ENCODE results near the gene PPP4R2. TPM values are rescaled to one million over a fixed set of nuclear protein-coding genes. Genes with fewer than 3 reads are reported as not detected.

Gene PPP4R2
- total and polyA plus RNA-seq, 2 of the 8 experiments (the other 6 are each of a cell fraction or from before 2014, with no cell fraction given) = 11.5 to 89.9 TPM

GRCh38 chr3:73049319-73049718 is 52.7 kb downstream of the PPP4R2 start:
- no peak overlapping the region for H2AK5ac ChIP-seq (ENCODE audit: low read depth, low read length)
- no peak overlapping the region for H3K18ac ChIP-seq (ENCODE audit: extremely low read depth, low read length)
- H2BK20ac ChIP-seq (ENCODE audit: low read length) = no peak overlapping the region
- POLR2A ChIA-PET (ENCODE audit: partially characterized antibody) = interaction anchor here (0.8 kb wide), 1 partner anchor 24 kb away, joined by 3 read pairs; no protein-coding TSS in a partner anchor
- no peak for FAIRE-seq
- peaks cover 6 to 12% of the 10 kb centered on the region in 2 experiments for H4K20me1 ChIP-seq (replicated peaks in 1 of 2; ENCODE audit: control insufficient read depth in 1 of 2, insufficient read depth in 2 of 2, low read length in 2 of 2)
- CTCF ChIA-PET (ENCODE audit: partially characterized antibody) = interaction anchor here (1.3 kb wide), 1 partner anchor 49 kb away, joined by 4 read pairs; no protein-coding TSS in a partner anchor
- H2BK15ac ChIP-seq (ENCODE audit: low read length) = no peak overlapping the region
- WGBS, 2 experiments (ENCODE audit: extremely low coverage in 1 of 2, insufficient coverage in 1 of 2, insufficient read length in 1 of 2, insufficient replicate concordance in 2 of 2, low coverage in 1 of 2, low lambda C conversion rate in 2 of 2, missing lambda C conversion rate in 1 of 2) = 92% methylated on average over 10 of the region's 10 CpGs; no CpG with 5 or more reads in 1 of the 2 experiments
- no peak overlapping the region for H2BK5ac ChIP-seq (ENCODE audit: low read depth, low read length)
- H3K79me1 ChIP-seq (ENCODE audit: low read depth, low read length) = no peaks in the 10 kb centered on the region
- H4K91ac ChIP-seq (replicated peaks; ENCODE audit: insufficient read length, low read length) = no peak overlapping the region
- no peak overlapping the region for H2AFZ ChIP-seq (ENCODE audit: low read length)
- H3K9ac ChIP-seq (replicated peaks in 1 of 4; ENCODE audit: extremely low read depth in 1 of 4, low read depth in 3 of 4, low read length in 3 of 4) = no peak overlapping the region
- no peaks in the 10 kb centered on the region for H3K23me2 ChIP-seq (ENCODE audit: low read depth, low read length)
- no peak overlapping the region for H2BK12ac ChIP-seq (ENCODE audit: low read depth, low read length)
- peaks cover 8 to 89% of the 10 kb centered on the region in 2 experiments for H3K79me2 ChIP-seq (ENCODE audit: control insufficient read depth in 1 of 2, insufficient read depth in 2 of 2, low read length in 2 of 2)
- H4K5ac ChIP-seq (ENCODE audit: insufficient read length, low read depth, low read length) = no peak overlapping the region
- H3K36me3 ChIP-seq (ENCODE audit: control insufficient read depth in 2 of 4, insufficient read depth in 4 of 4, low read length in 3 of 4) = peaks cover 0 to 9% (median 0%) of the 10 kb centered on the region in 4 experiments; a peak in 1 of 8 replicates
- H3K4me2 ChIP-seq (ENCODE audit: insufficient read depth in 1 of 2, low read depth in 2 of 2, low read length in 2 of 2) = no peak overlapping the region
- no peak overlapping the region for H3K27ac ChIP-seq (ENCODE audit: low read depth, low read length)
- no peak overlapping the region for H4K8ac ChIP-seq (ENCODE audit: extremely low read depth, insufficient read depth, low read length)
- no peaks in the 10 kb centered on the region for H3K9me3 ChIP-seq (ENCODE audit: insufficient read depth in 2 of 2, low read depth in 1 of 2, low read length in 1 of 2)
- no peak overlapping the region for H3K14ac ChIP-seq (ENCODE audit: insufficient read length)
- H2BK120ac ChIP-seq (replicated peaks; ENCODE audit: low read depth, low read length) = no peak overlapping the region
- DNase-seq (ENCODE audit: low read depth in 1 of 2, low spot score in 2 of 2) = no peak
- peaks cover 0 to 5% (median 2%) of the 10 kb centered on the region in 4 experiments; a peak in 2 of 7 replicates for H3K4me1 ChIP-seq (replicated peaks in 1 of 4; ENCODE audit: control insufficient read depth in 3 of 4, insufficient read depth in 4 of 4, low read length in 3 of 4)
- H3K27me3 ChIP-seq (replicated peaks in 1 of 4; ENCODE audit: control insufficient read depth in 3 of 4, extremely low read depth in 1 of 4, insufficient read depth in 3 of 4, low read length in 3 of 4) = no peaks in the 10 kb centered on the region
- no peak overlapping the region for H3K23ac ChIP-seq (ENCODE audit: insufficient read length)
- no peak overlapping the region for H3K4me3 ChIP-seq (ENCODE audit: extremely low read depth in 1 of 4, insufficient read depth in 2 of 4, low read depth in 3 of 4, low read length in 4 of 4)
- H3K56ac ChIP-seq (replicated peaks; ENCODE audit: insufficient read length, low read depth, low read length) = no peak overlapping the region
- no peak overlapping the region for H3K4ac ChIP-seq (replicated peaks; ENCODE audit: insufficient read length, low read depth, low read length)
- no peak for TF ChIP-seq CHD2 (IDR thresholded peaks at IDR 0.05; ENCODE audit: low read length)
- no peak for TF ChIP-seq SP2 (IDR thresholded peaks at IDR 0.05; ENCODE audit: low read length)
- no peak for TF ChIP-seq CTBP2 (IDR thresholded peaks at IDR 0.05; ENCODE audit: borderline replicate concordance, insufficient read depth, insufficient read length, low read length)
- no peak for TF ChIP-seq HDAC2 (IDR thresholded peaks at IDR 0.05; ENCODE audit: borderline replicate concordance in 1 of 2, low read depth in 2 of 2, low read length in 2 of 2)
- no peak for TF ChIP-seq SIN3A (conservative IDR thresholded peaks at IDR 0.05 in 1 of 2, IDR thresholded peaks at IDR 0.05 in 1 of 2; ENCODE audit: low read depth in 1 of 2, low read length in 2 of 2)
- no peak for TF ChIP-seq EP300 (IDR thresholded peaks at IDR 0.05; ENCODE audit: borderline replicate concordance in 1 of 2, low read depth in 2 of 2, low read length in 2 of 2)
- TF ChIP-seq SP4 (IDR thresholded peaks at IDR 0.05; ENCODE audit: low read length) = no peak
- TF ChIP-seq NRF1 (IDR thresholded peaks at IDR 0.05; ENCODE audit: low read depth, low read length) = no peak
- TF ChIP-seq JUN (IDR thresholded peaks at IDR 0.05; ENCODE audit: low read depth, low read length) = no peak
- no peak for TF ChIP-seq KDM4A (IDR thresholded peaks at IDR 0.05; ENCODE audit: low read depth, low read length, severe bottlenecking)
- no peak for TF ChIP-seq RFX5 (IDR thresholded peaks at IDR 0.05; ENCODE audit: borderline replicate concordance, low read depth, low read length)
- TF ChIP-seq, protein P1, sequence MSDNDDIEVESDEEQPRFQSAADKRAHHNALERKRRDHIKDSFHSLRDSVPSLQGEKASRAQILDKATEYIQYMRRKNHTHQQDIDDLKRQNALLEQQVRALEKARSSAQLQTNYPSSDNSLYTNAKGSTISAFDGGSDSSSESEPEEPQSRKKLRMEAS (IDR thresholded peaks at IDR 0.05) = no peak
- no peak for TF ChIP-seq POU5F1 (IDR thresholded peaks at IDR 0.05; ENCODE audit: low read depth, low read length)

Data from H1 (cell line).